ENCODE measurements around the gene SLAMF9.

The SLAMF9 gene

GRCh38 chr1:159961636-159962035 is 7.6 kb upstream of the SLAMF9 start:
- H3K27ac ChIP-seq (ENCODE audit: insufficient read depth, low read depth, low read length, poor library complexity, severe bottlenecking) = no peak overlapping the region
- peaks cover 4% of the 10 kb centered on the region for H3K4me1 ChIP-seq (ENCODE audit: control insufficient read depth, insufficient read depth, low read length)
- H3K4me3 ChIP-seq (ENCODE audit: insufficient read depth, low read depth, low read length) = no peak overlapping the region
- H3K9me3 ChIP-seq (ENCODE audit: control insufficient read depth, low read length) = no peaks in the 10 kb centered on the region
- H3K27me3 ChIP-seq (ENCODE audit: control insufficient read depth, insufficient read depth, low read length, poor library complexity, severe bottlenecking) = no peaks in the 10 kb centered on the region
- WGBS, 2 experiments = 94 to 95% methylated on average over 15 of the region's 15 CpGs
- H3K36me3 ChIP-seq (ENCODE audit: control insufficient read depth, insufficient read depth, low read length) = no peaks in the 10 kb centered on the region

- 87 to 94% methylated on average over 4 to 5 of the region's 5 CpGs for WGBS, 2 experiments
- Histone ChIP-seq H3K36me3 (ENCODE audit: control insufficient read depth, insufficient read depth, low read length) (no peaks in the 10 kb centered on the region), H3K27ac (ENCODE audit: insufficient read depth, low read depth, low read length, poor library complexity, severe bottlenecking) (no peak overlapping the region), H3K4me3 (ENCODE audit: insufficient read depth, low read depth, low read length) (no peak overlapping the region), H3K27me3 (ENCODE audit: control insufficient read depth, insufficient read depth, low read length, poor library complexity, severe bottlenecking) (no peaks in the 10 kb centered on the region), H3K9me3 (ENCODE audit: control insufficient read depth, low read length) (no peaks in the 10 kb centered on the region), H3K4me1 (ENCODE audit: control insufficient read depth, insufficient read depth, low read length) (peaks cover 4% of the 10 kb centered on the region)
Observed at GRCh38 chr1:159960721-159961381, 6.8 kb upstream of the SLAMF9 start.

GRCh38 chr1:159959451-159959850 is 5.4 kb upstream of the SLAMF9 start:
- Histone ChIP-seq H3K4me3 (ENCODE audit: insufficient read depth, low read depth, low read length) (no peak overlapping the region), H3K9me3 (ENCODE audit: control insufficient read depth, low read length) (no peaks in the 10 kb centered on the region)
- 87 to 89% methylated on average over 4 of the region's 4 CpGs for WGBS, 2 experiments

GRCh38 chr1:159958719-159959380 is 4.8 kb upstream of the SLAMF9 start:
- no peaks in the 10 kb centered on the region for H3K27me3 ChIP-seq (ENCODE audit: control insufficient read depth, insufficient read depth, low read length, poor library complexity, severe bottlenecking)
- no peaks in the 10 kb centered on the region for H3K4me1 ChIP-seq (ENCODE audit: control insufficient read depth, insufficient read depth, low read length)
- no peaks in the 10 kb centered on the region for H3K36me3 ChIP-seq (ENCODE audit: control insufficient read depth, insufficient read depth, low read length)
- no peak overlapping the region for H3K27ac ChIP-seq (ENCODE audit: insufficient read depth, low read depth, low read length, poor library complexity, severe bottlenecking)
- WGBS, 2 experiments = 64 to 67% methylated on average over 3 of the region's 3 CpGs
- no peak overlapping the region for H3K4me3 ChIP-seq (ENCODE audit: insufficient read depth, low read depth, low read length)
- no peaks in the 10 kb centered on the region for H3K9me3 ChIP-seq (ENCODE audit: control insufficient read depth, low read length)

More at GRCh38 chr1:159959451-159959850, 5.4 kb upstream of the SLAMF9 start:
- no peak overlapping the region for H3K27ac ChIP-seq (ENCODE audit: insufficient read depth, low read depth, low read length, poor library complexity, severe bottlenecking)
- peaks cover 3% of the 10 kb centered on the region for H3K4me1 ChIP-seq (ENCODE audit: control insufficient read depth, insufficient read depth, low read length)
- no peaks in the 10 kb centered on the region for H3K27me3 ChIP-seq (ENCODE audit: control insufficient read depth, insufficient read depth, low read length, poor library complexity, severe bottlenecking)
- H3K36me3 ChIP-seq (ENCODE audit: control insufficient read depth, insufficient read depth, low read length) = no peaks in the 10 kb centered on the region

- H3K4me3 ChIP-seq (ENCODE audit: insufficient read depth, low read depth, low read length) = no peak overlapping the region
- no peaks in the 10 kb centered on the region for H3K27me3 ChIP-seq (ENCODE audit: control insufficient read depth, insufficient read depth, low read length, poor library complexity, severe bottlenecking)
- H3K36me3 ChIP-seq (ENCODE audit: control insufficient read depth, insufficient read depth, low read length) = no peaks in the 10 kb centered on the region
- H3K9me3 ChIP-seq (ENCODE audit: control insufficient read depth, low read length) = no peaks in the 10 kb centered on the region
- H3K27ac ChIP-seq (ENCODE audit: insufficient read depth, low read depth, low read length, poor library complexity, severe bottlenecking) = no peak overlapping the region
- WGBS, 2 experiments = 79% methylated on average over 9 of the region's 9 CpGs
- H3K4me1 ChIP-seq (ENCODE audit: control insufficient read depth, insufficient read depth, low read length) = no peaks in the 10 kb centered on the region
Observed at GRCh38 chr1:159957824-159958268, 3.8 kb upstream of the SLAMF9 start.

- Histone ChIP-seq H3K27me3 (ENCODE audit: control insufficient read depth, insufficient read depth, low read length, poor library complexity, severe bottlenecking) (no peaks in the 10 kb centered on the region), H3K4me1 (ENCODE audit: control insufficient read depth, insufficient read depth, low read length) (no peaks in the 10 kb centered on the region), H3K9me3 (ENCODE audit: control insufficient read depth, low read length) (no peaks in the 10 kb centered on the region), H3K27ac (ENCODE audit: insufficient read depth, low read depth, low read length, poor library complexity, severe bottlenecking) (no peak overlapping the region), H3K4me3 (ENCODE audit: insufficient read depth, low read depth, low read length) (no peak overlapping the region), H3K36me3 (ENCODE audit: control insufficient read depth, insufficient read depth, low read length) (no peaks in the 10 kb centered on the region)
- 95% methylated on average over 3 of the region's 3 CpGs for WGBS, 2 experiments
Observed at GRCh38 chr1:159955456-159955855, 1.4 kb upstream of the SLAMF9 start.

- H3K36me3 ChIP-seq (ENCODE audit: control insufficient read depth, insufficient read depth, low read length) = no peaks in the 10 kb centered on the region
- 87 to 92% methylated on average over 5 of the region's 5 CpGs for WGBS, 2 experiments
- no peak overlapping the region for H3K4me3 ChIP-seq (ENCODE audit: insufficient read depth, low read depth, low read length)
- peaks cover 4% of the 10 kb centered on the region for H3K4me1 ChIP-seq (ENCODE audit: control insufficient read depth, insufficient read depth, low read length)
- H3K9me3 ChIP-seq (ENCODE audit: control insufficient read depth, low read length) = no peaks in the 10 kb centered on the region
- no peak overlapping the region for H3K27ac ChIP-seq (ENCODE audit: insufficient read depth, low read depth, low read length, poor library complexity, severe bottlenecking)
- no peaks in the 10 kb centered on the region for H3K27me3 ChIP-seq (ENCODE audit: control insufficient read depth, insufficient read depth, low read length, poor library complexity, severe bottlenecking)
Observed at GRCh38 chr1:159952932-159953331, 1.1 kb downstream of the SLAMF9 start.

- 91 to 97% methylated on average over 1 of the region's 1 CpG for WGBS, 2 experiments
- no peaks in the 10 kb centered on the region for H3K27me3 ChIP-seq (ENCODE audit: control insufficient read depth, insufficient read depth, low read length, poor library complexity, severe bottlenecking)
Observed at GRCh38 chr1:159951551-159951950, 2.5 kb downstream of the SLAMF9 start.

GRCh38 chr1:159951016-159951415 is 3.0 kb downstream of the SLAMF9 start:
- no peaks in the 10 kb centered on the region for H3K9me3 ChIP-seq (ENCODE audit: control insufficient read depth, low read length)
- H3K27ac ChIP-seq (ENCODE audit: insufficient read depth, low read depth, low read length, poor library complexity, severe bottlenecking) = no peak overlapping the region
- WGBS, 2 experiments = 74 to 81% methylated on average over 2 of the region's 2 CpGs
- peaks cover 8% of the 10 kb centered on the region for H3K4me1 ChIP-seq (ENCODE audit: control insufficient read depth, insufficient read depth, low read length)
- no peaks in the 10 kb centered on the region for H3K27me3 ChIP-seq (ENCODE audit: control insufficient read depth, insufficient read depth, low read length, poor library complexity, severe bottlenecking)
- no peak overlapping the region for H3K4me3 ChIP-seq (ENCODE audit: insufficient read depth, low read depth, low read length)
- no peaks in the 10 kb centered on the region for H3K36me3 ChIP-seq (ENCODE audit: control insufficient read depth, insufficient read depth, low read length)

More at GRCh38 chr1:159951551-159951950, 2.5 kb downstream of the SLAMF9 start:
- no peak overlapping the region for H3K4me3 ChIP-seq (ENCODE audit: insufficient read depth, low read depth, low read length)
- H3K4me1 ChIP-seq (ENCODE audit: control insufficient read depth, insufficient read depth, low read length) = peaks cover 4% of the 10 kb centered on the region
- H3K27ac ChIP-seq (ENCODE audit: insufficient read depth, low read depth, low read length, poor library complexity, severe bottlenecking) = no peak overlapping the region
- no peaks in the 10 kb centered on the region for H3K9me3 ChIP-seq (ENCODE audit: control insufficient read depth, low read length)
- no peaks in the 10 kb centered on the region for H3K36me3 ChIP-seq (ENCODE audit: control insufficient read depth, insufficient read depth, low read length)

GRCh38 chr1:159949981-159950381 is 4.1 kb downstream of the SLAMF9 start:
- H3K9me3 ChIP-seq (ENCODE audit: control insufficient read depth, low read length) = no peaks in the 10 kb centered on the region
- H3K27ac ChIP-seq (ENCODE audit: insufficient read depth, low read depth, low read length, poor library complexity, severe bottlenecking) = no peak overlapping the region
- peaks cover 9% of the 10 kb centered on the region for H3K4me1 ChIP-seq (ENCODE audit: control insufficient read depth, insufficient read depth, low read length)
- WGBS, 2 experiments = 93 to 94% methylated on average over 4 of the region's 4 CpGs
- no peak overlapping the region for H3K4me3 ChIP-seq (ENCODE audit: insufficient read depth, low read depth, low read length)
- H3K36me3 ChIP-seq (ENCODE audit: control insufficient read depth, insufficient read depth, low read length) = no peaks in the 10 kb centered on the region
- H3K27me3 ChIP-seq (ENCODE audit: control insufficient read depth, insufficient read depth, low read length, poor library complexity, severe bottlenecking) = no peaks in the 10 kb centered on the region
